Measurements from ENCODE around the gene GRAMD2B. TPM values are rescaled to one million over a fixed set of nuclear protein-coding genes. Genes with fewer than 3 reads are reported as not detected.

The GRAMD2B gene
- total RNA-seq, 1 experiment from 2014 or later: 6.7 TPM

DNA sequence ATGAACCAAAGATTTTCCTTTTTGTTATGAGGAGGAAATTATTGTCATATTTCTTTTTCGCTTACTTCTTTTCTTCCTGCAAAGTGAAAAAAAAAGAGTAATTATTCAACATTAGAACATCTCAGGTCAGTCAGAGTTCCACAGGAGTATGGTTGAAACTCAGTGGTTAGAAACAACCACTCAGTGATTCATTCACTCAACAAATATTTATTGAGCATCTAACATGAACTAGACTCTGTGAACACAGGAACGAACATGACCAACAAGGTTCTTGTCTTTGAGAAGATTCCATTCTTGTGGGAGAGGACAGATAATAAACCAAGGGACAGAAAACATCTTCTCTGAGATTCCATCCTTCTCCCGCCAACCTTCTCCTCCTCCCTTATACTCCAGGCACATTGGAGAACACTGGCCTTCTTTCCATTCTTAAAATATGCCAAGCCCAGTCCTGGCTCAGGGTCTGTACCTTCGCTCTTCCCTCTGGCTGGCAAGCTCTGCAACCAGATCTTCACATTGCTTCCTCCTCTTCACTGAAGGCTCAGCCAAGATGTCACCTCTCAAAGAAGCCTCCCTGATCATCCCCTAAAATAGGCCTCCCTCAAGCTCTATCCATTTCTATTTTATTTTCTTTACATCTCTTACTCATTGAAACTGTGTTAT lies 6.8 kb upstream of the GRAMD2B start:
- Histone ChIP-seq H2AK5ac (ENCODE audit: insufficient read length, low read length) (no peak overlapping the region), H3K79me1 (ENCODE audit: insufficient read depth, low read depth, low read length, poor library complexity, severe bottlenecking) (no peaks in the 10 kb centered on the region), H4K20me1 (ENCODE audit: control insufficient read depth, insufficient read depth, insufficient read length) (no peaks in the 10 kb centered on the region), H3K9me3 (ENCODE audit: control insufficient read depth, low read depth, low read length) (no peaks in the 10 kb centered on the region), H2BK15ac (ENCODE audit: low read depth, low read length) (no peak overlapping the region), H4K5ac (ENCODE audit: insufficient read length, low read depth, low read length) (no peak overlapping the region), H3K4me2 (ENCODE audit: insufficient read depth, insufficient read length, low read length) (no peak overlapping the region), H3K27me3 (ENCODE audit: insufficient read depth, low read length) (no peaks in the 10 kb centered on the region), H3K4ac (ENCODE audit: low read depth, low read length) (no peak overlapping the region), H3K56ac (ENCODE audit: insufficient read length, low read depth, low read length) (no peak overlapping the region), H2BK120ac (ENCODE audit: low read depth, low read length, poor library complexity, severe bottlenecking) (no peak overlapping the region), H3K4me1 (ENCODE audit: insufficient read depth, low read length) (no peaks in the 10 kb centered on the region), H4K8ac (replicated peaks; ENCODE audit: insufficient read length, low read depth, low read length) (no peak overlapping the region), H3T11ph (ENCODE audit: low read length) (no peak overlapping the region), H3K14ac (ENCODE audit: insufficient read depth, low read length) (no peak overlapping the region), H3K23ac (ENCODE audit: insufficient read length, low read depth, low read length) (no peak overlapping the region), H2BK12ac (ENCODE audit: insufficient read length, low read depth, low read length) (no peak overlapping the region), H2BK5ac (ENCODE audit: insufficient read length, low read length) (no peak overlapping the region), H3K27ac (ENCODE audit: insufficient read length, low read depth, low read length) (no peak overlapping the region), H4K91ac (ENCODE audit: insufficient read length, low read depth, low read length) (no peak overlapping the region), H2BK20ac (ENCODE audit: low read depth, low read length, poor library complexity, severe bottlenecking) (no peak overlapping the region), H3K9ac (ENCODE audit: extremely low read depth, insufficient read length, low read length) (no peak overlapping the region), H3K79me2 (ENCODE audit: insufficient read depth, low read length) (no peaks in the 10 kb centered on the region), H2AFZ (ENCODE audit: low read length) (no peak overlapping the region), H3K18ac (ENCODE audit: insufficient read length, low read depth, low read length) (no peak overlapping the region), H3K23me2 (ENCODE audit: insufficient read length, low read depth, low read length, poor library complexity, severe bottlenecking) (no peaks in the 10 kb centered on the region)
- no peaks in the 10 kb centered on the region for H3K4me1 Mint-ChIP-seq
- no peaks in the 10 kb centered on the region for H3K36me3 Mint-ChIP-seq (ENCODE audit: insufficient read depth in 1 of 3, low read depth in 3 of 3)
- TF ChIP-seq, protein P1, sequence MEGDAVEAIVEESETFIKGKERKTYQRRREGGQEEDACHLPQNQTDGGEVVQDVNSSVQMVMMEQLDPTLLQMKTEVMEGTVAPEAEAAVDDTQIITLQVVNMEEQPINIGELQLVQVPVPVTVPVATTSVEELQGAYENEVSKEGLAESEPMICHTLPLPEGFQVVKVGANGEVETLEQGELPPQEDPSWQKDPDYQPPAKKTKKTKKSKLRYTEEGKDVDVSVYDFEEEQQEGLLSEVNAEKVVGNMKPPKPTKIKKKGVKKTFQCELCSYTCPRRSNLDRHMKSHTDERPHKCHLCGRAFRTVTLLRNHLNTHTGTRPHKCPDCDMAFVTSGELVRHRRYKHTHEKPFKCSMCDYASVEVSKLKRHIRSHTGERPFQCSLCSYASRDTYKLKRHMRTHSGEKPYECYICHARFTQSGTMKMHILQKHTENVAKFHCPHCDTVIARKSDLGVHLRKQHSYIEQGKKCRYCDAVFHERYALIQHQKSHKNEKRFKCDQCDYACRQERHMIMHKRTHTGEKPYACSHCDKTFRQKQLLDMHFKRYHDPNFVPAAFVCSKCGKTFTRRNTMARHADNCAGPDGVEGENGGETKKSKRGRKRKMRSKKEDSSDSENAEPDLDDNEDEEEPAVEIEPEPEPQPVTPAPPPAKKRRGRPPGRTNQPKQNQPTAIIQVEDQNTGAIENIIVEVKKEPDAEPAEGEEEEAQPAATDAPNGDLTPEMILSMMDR (conservative IDR thresholded peaks at IDR 0.05): no peak
- no peak overlapping the region for H3K27ac Mint-ChIP-seq
- WGBS (ENCODE audit: extremely low coverage, insufficient read length, low lambda C conversion rate): no CpG with 5 or more reads among the region's 4 CpGs
- H3K4me3 Mint-ChIP-seq: no peak overlapping the region
- no peak for DNase-seq
- H3K27me3 Mint-ChIP-seq (ENCODE audit: low read depth): no peaks in the 10 kb centered on the region
- 0 out of 5 replicates have a peak, but pooled peaks cover 2 to 3% of the 10 kb centered on the region in 2 experiments for H3K9me3 Mint-ChIP-seq
